IPS DF 4.7 (cell line): Measurements from ENCODE around the gene SLC27A5.
A peak's percentile ranks its signal among the peaks of the same experiment; 100 is the strongest.
"Not testable (repeated sequence)": the region's sequence is repeated elsewhere in the genome, so short reads cannot be mapped to it uniquely, and the experiment has no call there.

Experiments used
- DNase-seq: peaks from one replicate; pipeline ENCODE4 v3.0.0-alpha.2; 2013; ENCODE audit warnings: low spot score; ENCODE audit errors: extremely low read depth

Gene SLC27A5

GRCh38 chr19:58529405-58529804 lies 17.6 kb upstream of the SLC27A5 start:
- no peak for DNase-seq

GRCh38 chr19:58522709-58523108 lies 10.9 kb upstream of the SLC27A5 start:
- DNase-seq, result no peak

DNA sequence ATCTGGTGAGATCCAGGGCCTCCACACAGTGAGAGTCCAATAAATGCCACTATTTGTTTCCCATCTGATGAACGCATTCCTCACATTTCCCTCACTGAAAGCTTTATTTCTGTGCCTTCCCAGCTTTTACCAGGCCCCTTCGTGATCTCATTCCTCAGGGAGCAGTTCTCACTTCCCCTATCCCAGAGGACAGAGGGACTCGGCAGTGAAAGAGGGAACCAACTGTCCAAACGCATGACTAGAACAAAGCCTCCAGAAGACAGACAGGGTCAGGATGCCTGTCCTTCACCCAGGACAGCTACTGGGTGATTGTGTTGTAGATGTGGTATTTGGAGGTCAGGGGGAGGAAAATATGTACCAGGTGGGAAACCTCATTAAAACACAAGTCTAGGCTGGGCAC lies 9.9 kb upstream of the SLC27A5 start:
- DNase-seq, result no peak

DNA sequence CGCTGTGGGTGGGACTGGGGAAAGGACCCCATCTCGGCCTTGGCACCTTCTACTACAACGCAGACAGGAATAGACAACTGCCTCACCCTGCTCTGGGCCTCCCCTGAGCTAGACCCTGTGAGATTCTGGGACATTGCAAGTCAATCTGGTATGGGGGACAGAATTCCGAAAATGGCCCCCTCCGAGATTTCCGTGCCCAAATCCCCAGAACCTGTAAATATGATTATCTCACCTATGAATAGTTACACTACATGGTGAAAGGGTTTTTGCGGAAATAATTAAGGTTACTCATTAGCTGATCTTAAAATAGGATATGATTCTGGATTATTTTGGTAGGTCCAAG lies 8.4 kb upstream of the SLC27A5 start:
- no peak for DNase-seq

GRCh38 chr19:58519355-58520256 lies 7.8 kb upstream of the SLC27A5 start, which contains the start of gene ZBTB45:
Gene ZBTB45 (minus strand): TSS chr19:58519810. CDS start chr19:58517673, 2,137 bp downstream.
- peak; percentile 80 for DNase-seq

DNA sequence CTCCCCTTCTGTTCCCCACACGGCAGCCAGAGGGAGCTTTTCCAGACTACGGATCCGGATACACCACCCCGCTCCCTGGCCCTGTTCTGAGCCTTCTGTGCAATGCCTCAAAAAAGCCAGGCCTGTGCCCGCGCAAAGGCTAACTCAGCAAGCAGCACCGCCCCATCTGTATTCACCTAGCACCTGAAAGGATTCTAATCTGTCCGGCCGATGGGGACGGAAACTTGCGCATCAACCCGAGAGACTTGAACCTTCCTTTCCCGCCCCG lies 7.2 kb upstream of the SLC27A5 start:
- DNase-seq, result no peak

- DNase-seq, result no peak
Observed at GRCh38 chr19:58518256-58519086, 6.7 kb upstream of the SLC27A5 start.

DNA sequence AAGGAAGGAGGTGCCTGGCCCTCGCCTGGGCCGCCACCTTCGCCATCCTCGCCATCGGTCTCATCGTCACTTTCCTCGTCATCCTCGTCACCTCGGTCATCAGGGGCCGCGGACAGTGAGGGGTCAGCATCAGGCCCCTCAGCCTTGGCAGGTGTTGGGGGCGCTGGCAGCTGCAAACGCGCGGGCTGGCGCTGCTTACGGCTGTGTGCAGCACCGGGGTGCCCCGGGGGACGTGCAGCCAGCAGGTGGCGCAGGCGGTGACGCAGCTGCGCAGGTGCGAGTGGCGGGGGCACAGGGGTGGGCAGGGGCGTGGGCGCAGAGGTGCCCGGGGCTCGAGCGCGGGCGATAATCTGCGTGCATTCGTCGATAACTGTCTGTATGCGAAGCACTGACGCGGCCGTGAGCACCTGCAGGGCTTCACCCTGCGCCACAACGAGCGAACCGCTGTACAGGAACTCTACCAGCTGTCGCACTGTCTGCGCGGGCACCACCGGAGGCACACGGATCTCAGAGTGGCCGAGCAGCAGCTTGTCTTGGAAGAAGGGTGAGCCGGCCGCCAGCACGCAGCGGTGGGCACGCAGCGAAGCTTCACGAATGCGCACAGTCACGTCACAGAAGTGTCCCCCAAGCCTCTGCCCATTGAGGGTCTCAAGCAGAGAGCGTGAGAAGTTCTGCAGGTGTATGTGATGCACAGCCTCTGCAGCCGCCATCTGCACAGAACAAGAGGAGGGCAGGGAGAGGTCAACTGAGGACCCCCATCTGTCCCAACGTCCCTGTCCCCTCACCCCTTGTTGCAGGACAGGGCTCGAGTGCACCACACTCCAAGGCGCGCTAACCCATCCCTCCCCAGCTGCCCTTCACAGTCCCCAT lies 5.4 kb upstream of the SLC27A5 start:
- no peak for DNase-seq

GRCh38 chr19:58516246-58516836 lies 4.5 kb upstream of the SLC27A5 start:
- no peak for DNase-seq

DNA sequence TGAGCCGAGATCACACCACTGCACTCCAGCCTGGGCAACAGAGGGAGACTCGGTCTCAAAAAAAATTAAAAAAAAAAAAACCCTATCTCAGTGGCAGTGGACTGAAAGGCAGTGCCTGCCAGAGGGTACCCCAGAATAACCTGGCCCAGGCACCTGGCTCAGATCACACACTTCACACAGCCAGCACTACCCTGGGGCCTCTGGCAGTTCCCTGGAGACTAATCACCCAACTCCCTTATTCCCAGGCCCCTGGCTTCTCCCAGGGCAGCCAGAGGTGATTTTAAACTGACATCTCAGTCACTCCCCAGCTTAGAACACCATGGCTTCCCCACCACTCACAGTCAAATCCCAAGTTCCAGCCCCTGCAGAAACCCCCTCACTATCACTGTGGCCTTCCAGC lies 3.5 kb upstream of the SLC27A5 start:
- no peak for DNase-seq

GRCh38 chr19:58514564-58515022 lies 2.8 kb upstream of the SLC27A5 start:
- DNase-seq, result no peak

DNA sequence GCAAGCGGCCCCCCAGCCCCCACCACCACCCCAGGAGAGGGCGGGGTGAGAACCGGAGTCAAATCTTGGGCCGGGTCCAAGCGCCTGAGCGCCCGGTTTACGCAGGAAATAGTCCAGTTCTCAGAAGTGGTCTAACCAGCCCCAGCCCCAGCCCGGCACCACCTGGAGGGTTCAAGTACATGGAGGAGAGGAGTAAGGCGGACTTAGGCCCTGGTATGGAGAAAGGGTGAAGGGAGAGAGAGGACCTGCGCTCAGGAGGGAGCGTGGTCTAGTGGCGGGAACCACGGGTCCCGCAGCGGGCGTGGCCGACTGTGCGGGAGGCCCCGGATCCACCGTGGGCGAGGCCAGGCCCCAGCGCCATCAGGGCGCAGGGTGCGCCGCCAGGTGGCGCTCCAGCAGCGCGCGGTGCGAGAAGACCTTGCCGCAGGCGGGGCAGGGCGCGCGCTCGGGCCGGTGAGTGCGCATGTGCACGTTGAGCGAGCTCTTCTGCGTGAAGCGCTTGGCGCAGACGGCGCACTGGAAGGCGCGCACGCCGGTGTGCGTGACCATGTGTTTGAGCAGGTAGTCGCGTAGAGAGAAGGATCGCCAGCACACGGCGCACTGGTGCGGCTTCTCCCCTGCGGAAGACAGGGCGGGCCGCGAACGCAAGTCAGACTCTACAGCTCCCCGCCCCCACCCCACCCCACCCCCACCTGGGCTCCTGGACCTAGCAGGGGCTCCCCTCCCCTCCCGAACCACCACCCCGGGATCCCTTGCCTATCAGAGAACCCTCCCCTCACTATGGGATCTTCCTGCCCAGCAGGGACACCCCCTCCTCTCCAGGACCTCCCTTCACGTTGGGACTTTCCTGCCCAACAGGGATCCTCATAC lies 2.1 kb upstream of the SLC27A5 start:
- peak; percentile 53 for DNase-seq

DNA sequence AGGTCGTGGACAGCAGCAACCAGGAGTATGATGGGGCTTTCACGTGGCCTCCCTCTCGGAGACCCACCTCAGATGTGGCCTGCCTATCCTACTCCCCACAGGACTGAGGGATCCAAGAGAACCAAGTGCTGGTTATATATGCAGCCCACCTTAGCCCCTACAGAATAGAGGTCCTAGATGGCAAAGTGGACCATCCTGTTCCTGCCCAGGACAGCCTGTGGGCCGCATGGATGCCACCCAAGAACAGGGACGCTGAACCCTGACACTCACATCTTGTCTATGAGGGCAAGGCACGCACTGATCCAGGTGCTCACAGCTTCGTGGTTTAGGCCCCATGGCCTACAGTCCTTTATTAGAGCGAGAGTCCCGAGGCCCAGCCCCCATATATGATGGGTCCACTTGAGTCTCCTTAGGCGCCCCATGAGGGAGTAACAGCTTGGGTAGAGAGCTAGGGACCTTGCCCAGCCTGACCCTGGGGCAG lies 1.5 kb upstream of the SLC27A5 start:
- no peak for DNase-seq

DNA sequence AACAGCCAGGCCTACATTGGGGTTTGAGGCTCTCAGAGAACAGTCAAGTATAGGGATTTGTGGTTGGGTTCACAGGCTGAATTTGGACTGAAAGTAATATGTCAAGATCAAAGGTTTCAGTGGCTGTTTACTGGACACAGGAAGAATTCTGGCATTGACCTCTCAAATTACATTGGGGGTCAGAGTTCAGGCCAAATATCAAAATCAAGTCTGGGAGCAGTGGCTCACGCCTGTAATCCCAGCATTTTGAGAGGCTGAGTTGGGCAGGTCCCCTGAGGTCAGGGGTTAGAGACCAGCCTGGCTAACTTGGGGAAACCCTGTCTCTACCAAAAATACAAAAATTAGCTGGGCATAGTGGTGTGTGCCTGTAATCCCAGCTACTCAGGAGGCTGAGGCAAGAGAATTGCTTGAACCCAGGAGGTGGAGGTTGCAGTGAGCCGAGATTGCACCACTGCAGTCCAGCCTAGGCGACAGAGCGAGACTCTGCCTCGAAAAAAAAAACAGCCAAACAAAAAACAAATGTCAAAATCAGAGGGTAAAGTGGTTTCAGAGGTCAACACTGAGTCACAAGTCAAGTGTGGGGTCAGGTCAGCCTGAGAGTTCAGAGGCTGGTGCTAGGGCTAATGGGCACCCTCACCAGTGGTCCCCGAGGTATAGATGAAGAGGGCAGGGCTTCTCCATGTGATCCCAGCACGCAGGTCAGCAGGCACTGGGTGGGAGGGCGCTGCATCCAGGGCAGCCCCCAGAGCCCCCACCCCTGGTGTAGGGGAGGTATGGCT lies 1.5 kb downstream of the SLC27A5 start:
- DNase-seq, result no peak

DNA sequence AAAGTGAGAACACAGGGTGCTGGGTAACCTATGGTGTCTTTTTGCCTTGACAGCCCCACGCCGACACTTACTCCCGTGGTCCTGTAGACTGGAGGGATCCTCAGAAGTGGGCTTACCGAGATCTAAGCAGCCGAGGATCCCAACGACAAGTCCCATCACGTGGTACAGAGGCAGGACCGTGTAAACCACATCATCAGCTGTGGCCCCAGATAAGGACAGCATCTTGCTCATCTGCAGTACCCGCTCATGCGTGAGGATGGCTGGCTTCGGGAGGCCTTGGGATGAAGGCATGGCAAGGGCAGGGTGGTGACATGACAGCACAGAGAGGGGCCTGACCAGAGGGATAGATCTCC lies 2.1 kb downstream of the SLC27A5 start:
- DNase-seq, result no peak

DNA sequence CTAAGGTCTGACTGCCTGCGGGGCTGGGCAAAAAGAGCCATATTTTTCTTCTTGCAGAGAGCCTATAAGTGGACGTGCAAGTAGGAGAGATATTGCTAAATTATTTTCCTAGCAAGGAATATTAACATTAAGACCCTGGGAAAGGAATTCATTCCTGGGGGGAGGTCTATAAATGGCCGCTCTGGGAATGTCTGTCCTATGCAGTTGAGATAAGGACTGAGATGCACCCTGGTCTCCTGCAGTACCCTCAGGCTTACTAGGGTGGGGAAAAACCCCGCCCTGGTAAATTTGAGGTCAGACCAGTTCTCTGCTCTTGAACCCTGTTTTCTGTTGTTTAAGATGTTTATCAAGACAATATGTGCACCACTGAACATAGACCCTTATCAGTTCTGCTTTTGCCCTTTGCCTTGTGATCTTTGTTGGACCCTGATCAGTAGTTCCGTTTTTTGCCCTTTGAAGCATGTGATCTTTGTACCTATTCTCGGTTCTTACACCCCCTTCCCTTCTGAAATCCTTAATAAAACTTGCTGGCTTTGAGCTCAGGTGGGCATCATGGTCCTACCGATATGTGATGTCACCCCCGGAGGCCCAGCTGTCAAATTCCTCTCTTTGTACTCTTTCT lies 4.1 kb downstream of the SLC27A5 start:
- DNase-seq, result not testable (repeated sequence)

GRCh38 chr19:58500242-58500641 lies 11.6 kb downstream of the SLC27A5 start:
- no peak for DNase-seq

DNA sequence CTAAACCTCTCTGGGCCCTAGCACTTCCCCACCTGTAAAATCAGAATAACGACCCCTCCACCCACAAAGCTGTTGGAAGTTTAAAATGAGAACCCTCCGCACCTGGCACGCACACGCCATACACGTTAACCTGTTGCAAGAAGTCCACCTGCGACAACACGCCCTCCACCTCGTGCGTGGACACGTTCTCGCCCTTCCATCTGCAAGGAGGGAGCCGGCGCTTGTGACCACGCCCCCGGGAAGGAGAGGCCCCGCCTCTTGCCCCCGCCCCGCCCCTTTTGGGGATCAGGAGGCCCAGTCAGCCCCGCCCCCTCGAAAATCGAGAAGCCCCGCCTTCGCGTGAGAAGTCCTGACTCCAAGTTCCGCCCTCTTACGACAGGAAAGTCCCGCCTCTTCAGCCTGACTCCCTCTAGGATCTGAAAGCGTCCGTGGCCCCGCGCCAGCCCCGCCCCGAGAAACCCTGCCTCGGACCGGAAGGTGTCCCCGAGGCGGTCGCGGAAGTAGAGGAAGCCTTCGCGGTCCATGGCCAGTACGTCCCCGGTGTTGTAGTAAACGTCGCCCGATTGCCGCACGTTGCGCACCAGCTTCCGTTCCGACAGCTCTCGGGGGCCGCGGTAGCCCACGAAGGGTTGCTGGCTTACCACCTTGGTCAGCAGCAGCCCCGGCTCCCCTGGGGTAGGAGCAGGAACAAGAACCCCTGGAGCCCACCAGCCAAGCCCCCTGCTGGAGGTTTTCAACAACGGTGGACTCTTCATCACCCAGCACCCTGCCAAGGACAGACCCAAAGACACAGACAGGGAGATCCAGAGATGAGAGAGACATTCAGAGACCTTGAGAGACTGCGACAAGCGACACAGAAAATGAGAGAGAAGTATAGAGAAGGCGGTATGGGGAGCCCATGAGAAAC lies 12.5 kb downstream of the SLC27A5 start:
- DNase-seq, result peak; percentile 82
